B cell (primary cell): Measurements from ENCODE around the gene ABCC9. TPM values are rescaled to one million over a fixed set of nuclear protein-coding genes. Genes with fewer than 3 reads are reported as not detected.

ENCODE experiments used
- ATAC-seq: fragments of 200-7000 bp; cut with Tn5 transposase; one replicate; pipeline ENCODE4 v1.10.0; 2021; ENCODE audit warnings: low read depth, mild to moderate bottlenecking, moderate number of reproducible peaks, moderate library complexity
- CTCF ChIA-PET: fragments of 350-600 bp; sonication (Branson Sonifier 250); formaldehyde crosslinking; loops from one replicate; lab custom pipeline; 2021; ENCODE audit warnings: antibody characterized with exemption, inconsistent platforms; lab: Charles Lee
- POLR2A ChIA-PET: fragments of 350-600 bp; sonication (Branson Sonifier 250); formaldehyde crosslinking; loops from one replicate; lab custom pipeline; 2021; ENCODE audit warnings: antibody characterized with exemption; lab: Charles Lee
- DNase-seq: peaks from one replicate; pipeline ENCODE4 v3.0.0; 2013
- H2AFZ ChIP-seq: 2 replicates; pipeline ENCODE4 v1.6.1; 2012; ENCODE audit warnings: mild to moderate bottlenecking, low read depth, low read length; ENCODE audit not compliant: insufficient read depth, poor library complexity, severe bottlenecking
- H3K27ac ChIP-seq, 2 donors: 1 replicate in 1 of 2; 2 replicates in 1 of 2; pipeline ENCODE4 v1.5.1; 2012 to 2013; ENCODE audit warnings: low read length in 2 of 2, mild to moderate bottlenecking in 2 of 2, moderate library complexity in 1 of 2
- H3K27me3 ChIP-seq, 4 experiments: fragments of 200-600 bp in 1 of 4; sonication (generic) in 1 of 4; replicated peaks in 1 of 4; 1 replicate in 2 of 4; 2 replicates in 2 of 4; pipeline versions ENCODE4 v1.6.1 to v1.7.0; 2013 to 2016; ENCODE audit warnings: low read length in 3 of 4, mild to moderate bottlenecking in 2 of 4, mixed read lengths in 1 of 4, moderate library complexity in 1 of 4; ENCODE audit not compliant: insufficient read depth in 4 of 4, control insufficient read depth in 3 of 4; ENCODE audit errors: control extremely low read depth in 1 of 4
- H3K36me3 ChIP-seq, 2 experiments: replicated peaks in 1 of 2; 1 replicate in 1 of 2; 2 replicates in 1 of 2; pipeline versions ENCODE4 v1.6.1 to v1.7.1; 2013; ENCODE audit warnings: low read length in 1 of 2; ENCODE audit not compliant: insufficient read depth in 2 of 2, control insufficient read depth in 1 of 2; ENCODE audit errors: control extremely low read depth in 1 of 2, extremely low read depth in 1 of 2
- H3K4me1 ChIP-seq, 2 donors: fragments of 200-600 bp in 1 of 2; sonication (generic) in 1 of 2; 1 replicate in 1 of 2; 2 replicates in 1 of 2; pipeline versions ENCODE4 v1.5.1 to v1.6.1; 2013 to 2017; ENCODE audit warnings: low read length in 2 of 2; ENCODE audit not compliant: control insufficient read depth in 2 of 2, insufficient read depth in 2 of 2
- H3K4me2 ChIP-seq: replicated peaks from 2 replicates; pipeline ENCODE3; 2012; ENCODE audit warnings: mild to moderate bottlenecking, low read depth, low read length; ENCODE audit not compliant: poor library complexity, severe bottlenecking
- H3K4me3 ChIP-seq, 5 experiments: fragments of 200-600 bp in 1 of 5; sonication (generic) in 1 of 5; 1 replicate in 3 of 5; 2 replicates in 2 of 5; pipeline versions ENCODE4 v1.5.1 to v1.7.0; 2011 to 2016; ENCODE audit warnings: low read length in 4 of 5, mild to moderate bottlenecking in 4 of 5, low read depth in 2 of 5, control low read depth in 1 of 5, moderate library complexity in 1 of 5; ENCODE audit not compliant: insufficient read depth in 1 of 5; ENCODE audit errors: control extremely low read depth in 1 of 5, extremely low read depth in 1 of 5
- H3K79me2 ChIP-seq: fragments of 200-600 bp; sonication (generic); one replicate; pipeline ENCODE4 v1.6.0; 2016; ENCODE audit warnings: low read length; ENCODE audit not compliant: control insufficient read depth, insufficient read depth
- H3K9ac ChIP-seq: fragments of 200-600 bp; sonication (generic); 2 replicates; pipeline ENCODE4 v1.6.1; 2017; ENCODE audit warnings: mild to moderate bottlenecking, low read length, moderate library complexity
- H3K9me3 ChIP-seq, 3 donors: one replicate each; pipeline versions ENCODE4 v1.6.1 to v1.7.1; 2013; ENCODE audit warnings: low read length in 2 of 3; ENCODE audit not compliant: control insufficient read depth in 2 of 3, insufficient read depth in 1 of 3; ENCODE audit errors: control extremely low read depth in 1 of 3
- H4K20me1 ChIP-seq: 2 replicates; pipeline ENCODE4 v1.6.0; 2012; ENCODE audit warnings: mild to moderate bottlenecking, low read length; ENCODE audit not compliant: insufficient read depth, control insufficient read depth, poor library complexity, severe bottlenecking
- H3K27ac Mint-ChIP-seq: one replicate; pipeline ENCODE4 v1.8.0; 2021; ENCODE audit warnings: mixed read lengths
- H3K27me3 Mint-ChIP-seq: one replicate; pipeline ENCODE4 v1.8.0; 2021; ENCODE audit warnings: mixed read lengths
- H3K4me1 Mint-ChIP-seq: one replicate; pipeline ENCODE4 v1.8.0; 2021; ENCODE audit warnings: mixed read lengths
- H3K4me3 Mint-ChIP-seq: one replicate; pipeline ENCODE4 v1.8.0; 2021; ENCODE audit warnings: mixed read lengths
- H3K9me3 Mint-ChIP-seq: one replicate; pipeline ENCODE4 v1.8.0; 2022; ENCODE audit warnings: mixed read lengths; ENCODE audit not compliant: insufficient read depth
- CTCF ChIP-seq: fragments of 200-600 bp; IDR thresholded peaks from one replicate; pipeline ENCODE4 v1.8.0; 2022; ENCODE audit warnings: antibody characterized with exemption, mild to moderate bottlenecking
- EZH2 ChIP-seq: IDR thresholded peaks from 2 replicates; pipeline ENCODE4 v1.6.1; 2012; ENCODE audit warnings: borderline replicate concordance, low read depth, mild to moderate bottlenecking, moderate library complexity, low read length; ENCODE audit not compliant: insufficient read depth, poor library complexity, severe bottlenecking
- WGBS: methylation state at CpG from one replicate; pipeline ENCODE4 v1.1.5; 2013; ENCODE audit warnings: missing lambda C conversion rate; ENCODE audit not compliant: insufficient coverage; 5-methylcytosine and 5-hydroxymethylcytosine counted together
- intact Hi-C: fragments of 100-400 bp; cut with micrococcal nuclease; formaldehyde crosslinking; loops from one replicate; pipeline ENCODE4 v1.10.0; 2022
- polyA plus RNA-seq: library from polyadenylated mRNA; depleted of rRNA; stranded (reverse); fragments of >200 nt; gene quantifications from 2 replicates; pipeline ENCODE4 v1.2.3, GENCODE V29; 2012
- total RNA-seq, 2 donors: library from RNA; stranded (reverse); fragments of 120-200 nt in 1 of 2; gene quantifications; 1 replicate in 1 of 2; 2 replicates in 1 of 2; pipeline versions ENCODE4 v1.2.3 to v1.2.4, GENCODE V29; 2013 to 2022

Gene ABCC9
- total and polyA plus RNA-seq, 2 donors (not counting 1 experiment from before 2014, with no cell fraction given), result not detected

- ATAC-seq, result no peak
- H3K9ac ChIP-seq, result no peak overlapping the region
- Mint-ChIP-seq H3K27ac (no peak overlapping the region), H3K4me1 (no peaks in the 10 kb centered on the region), H3K27me3 (peaks cover 4% of the 10 kb centered on the region), H3K9me3 (no peaks in the 10 kb centered on the region), H3K4me3 (no peak overlapping the region)
- H3K36me3 ChIP-seq, result no peaks in the 10 kb centered on the region
- no peak overlapping the region for H3K4me3 ChIP-seq
- TF ChIP-seq CTCF, result no peak
- no peak for TF ChIP-seq EZH2
- DNase-seq, result no peak
- no peaks in the 10 kb centered on the region for H3K27me3 ChIP-seq
- CTCF ChIA-PET, result no interaction called here
- peaks cover 0 to 1% (median 0%) of the 10 kb centered on the region in 3 donors for H3K9me3 ChIP-seq
- 100% methylated on average over 2 of the region's 5 CpGs for WGBS
- POLR2A ChIA-PET, result no interaction called here
- H3K4me2 ChIP-seq, result no peak overlapping the region
- intact Hi-C loops, result no loop called here
- no peak overlapping the region for H3K27ac ChIP-seq
- H3K4me1 ChIP-seq, result no peaks in the 10 kb centered on the region
- H3K79me2 ChIP-seq, result no peaks in the 10 kb centered on the region
- no peak overlapping the region for H2AFZ ChIP-seq
- H4K20me1 ChIP-seq, result no peaks in the 10 kb centered on the region
Measured at GRCh38 chr12:21848192-21848591, 93.0 kb downstream of the ABCC9 start.

GRCh38 chr12:21843795-21844194 is 97.4 kb downstream of the ABCC9 start:
- DNase-seq, result no peak
- TF ChIP-seq CTCF (no peak), EZH2 (no peak)
- ChIA-PET POLR2A (no interaction called here), CTCF (no interaction called here)
- Histone ChIP-seq H3K4me1 (no peaks in the 10 kb centered on the region), H2AFZ (no peak overlapping the region), H3K36me3 (no peaks in the 10 kb centered on the region), H3K27ac (no peak overlapping the region), H3K9ac (no peak overlapping the region), H3K4me2 (no peak overlapping the region), H3K79me2 (no peaks in the 10 kb centered on the region), H3K9me3 (peaks cover 0 to 1% (median 0%) of the 10 kb centered on the region in 3 donors), H4K20me1 (no peaks in the 10 kb centered on the region), H3K4me3 (no peak overlapping the region), H3K27me3 (no peaks in the 10 kb centered on the region)
- H3K4me1 Mint-ChIP-seq, result no peaks in the 10 kb centered on the region
- no peak overlapping the region for H3K27ac Mint-ChIP-seq
- intact Hi-C loops, result no loop called here
- no CpG with 5 or more reads among the region's 2 CpGs for WGBS
- H3K27me3 Mint-ChIP-seq, result no peaks in the 10 kb centered on the region
- no peak for ATAC-seq
- no peak overlapping the region for H3K4me3 Mint-ChIP-seq
- H3K9me3 Mint-ChIP-seq, result no peaks in the 10 kb centered on the region
